HG03159 (cell line): Measurements from ENCODE around the gene CDH13.

Source experiments
- ATAC-seq: cut with Tn5 transposase; IDR thresholded peaks from one replicate; pipeline ENCODE4 v1.9.1; 2021; ENCODE audit warnings: mild to moderate bottlenecking, moderate library complexity; ENCODE audit not compliant: unreplicated experiment

The CDH13 gene

GRCh38 chr16:82626791-82627261 is at the start of gene CDH13:
Gene CDH13, plus strand, starts transcription at chr16:82626969.
- ATAC-seq = no peak

GRCh38 chr16:82580298-82580890 is 46.4 kb upstream of the CDH13 start:
- no peak for ATAC-seq

GRCh38 chr16:82582975-82583374 is 43.8 kb upstream of the CDH13 start:
- ATAC-seq = no peak

GRCh38 chr16:82583422-82583821 is 43.3 kb upstream of the CDH13 start:
- no peak for ATAC-seq

- ATAC-seq = no peak
These were observed 42.1 kb upstream of the CDH13 start for GRCh38 chr16:82584553-82585152.

GRCh38 chr16:82585675-82586074 is 41.1 kb upstream of the CDH13 start:
- no peak for ATAC-seq

GRCh38 chr16:82586130-82586529 is 40.6 kb upstream of the CDH13 start:
- no peak for ATAC-seq

- ATAC-seq = no peak
These were observed 39.5 kb upstream of the CDH13 start for GRCh38 chr16:82587289-82587688.

GRCh38 chr16:82589407-82589806 is 37.4 kb upstream of the CDH13 start:
- ATAC-seq = no peak

GRCh38 chr16:82594114-82594513 is 32.7 kb upstream of the CDH13 start:
- no peak for ATAC-seq

- no peak for ATAC-seq
These were observed 28.0 kb upstream of the CDH13 start for GRCh38 chr16:82598771-82599170.

GRCh38 chr16:82601989-82602640 is 24.7 kb upstream of the CDH13 start:
- ATAC-seq = no peak

GRCh38 chr16:82603784-82604411 is 22.9 kb upstream of the CDH13 start:
- ATAC-seq = no peak

- no peak for ATAC-seq
These were observed 21.7 kb upstream of the CDH13 start for GRCh38 chr16:82605076-82605475.

- no peak for ATAC-seq
These were observed 20.7 kb upstream of the CDH13 start for GRCh38 chr16:82605863-82606620.

- no peak for ATAC-seq
These were observed 17.6 kb upstream of the CDH13 start for GRCh38 chr16:82609140-82609539.

- ATAC-seq = no peak
These were observed 14.5 kb upstream of the CDH13 start for GRCh38 chr16:82612263-82612662.

- no peak for ATAC-seq
These were observed 10.4 kb upstream of the CDH13 start for GRCh38 chr16:82616356-82616755.

GRCh38 chr16:82621781-82622180 is 5.0 kb upstream of the CDH13 start:
- no peak for ATAC-seq

GRCh38 chr16:82623241-82623640 is 3.5 kb upstream of the CDH13 start:
- ATAC-seq = no peak
